ENCODE results near the gene HEPHL1.

HEPHL1 gene

GRCh38 chr11:94024547-94024946 lies 3.4 kb downstream of the HEPHL1 start:
- no peak for DNase-seq (ENCODE audit: low read depth, low spot score)

- no peak for DNase-seq (ENCODE audit: low read depth, low spot score)
Measured at GRCh38 chr11:94025690-94026394, 4.7 kb downstream of the HEPHL1 start.

- no peak for DNase-seq (ENCODE audit: low read depth, low spot score)
Measured at GRCh38 chr11:94027210-94027609, 6.1 kb downstream of the HEPHL1 start.

GRCh38 chr11:94028436-94028835 lies 7.3 kb downstream of the HEPHL1 start:
- DNase-seq (ENCODE audit: low read depth, low spot score), result no peak

- no peak for DNase-seq (ENCODE audit: low read depth, low spot score)
Measured at GRCh38 chr11:94030059-94030458, 8.9 kb downstream of the HEPHL1 start.

DNA sequence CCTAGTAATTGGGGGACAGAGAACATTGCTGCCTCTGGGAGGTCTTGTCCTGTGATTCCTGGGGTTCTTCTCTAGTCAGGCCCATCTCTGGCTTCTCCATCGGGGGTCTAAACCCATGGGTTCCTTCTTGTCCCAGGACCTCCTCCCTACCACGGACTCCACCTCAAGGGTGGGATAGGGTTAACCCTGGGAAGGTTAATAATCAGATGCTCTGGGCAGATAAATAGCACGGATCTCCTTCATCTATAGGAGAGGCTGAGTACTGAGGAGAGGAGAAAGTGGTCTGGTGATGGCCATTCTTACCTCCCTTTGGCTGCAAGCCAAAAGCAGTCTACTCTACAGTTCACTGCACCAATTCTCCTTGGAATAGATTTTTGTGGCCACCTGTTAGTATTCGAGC lies 10.5 kb downstream of the HEPHL1 start:
- DNase-seq (ENCODE audit: low read depth, low spot score), result no peak

DNA sequence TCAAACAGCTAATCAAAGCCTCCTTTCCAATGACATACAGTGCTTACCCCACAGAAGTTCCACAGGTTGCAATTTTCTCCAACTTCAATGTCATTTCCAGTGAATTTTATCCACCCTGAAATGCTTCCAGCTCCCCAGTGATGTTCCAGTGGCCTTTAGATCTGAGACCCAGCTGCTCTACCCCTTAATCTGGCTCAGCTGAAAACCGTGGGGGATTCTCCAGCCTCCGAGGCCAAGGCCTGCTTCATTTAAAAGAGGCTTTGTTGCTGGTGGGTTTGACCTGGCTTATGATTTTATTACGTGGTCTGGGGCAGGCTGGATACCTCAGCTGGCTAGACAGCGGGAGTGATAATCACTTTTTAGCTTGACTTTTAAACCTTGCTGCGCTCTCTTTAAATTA lies 10.9 kb downstream of the HEPHL1 start:
- no peak for DNase-seq (ENCODE audit: low read depth, low spot score)

DNA sequence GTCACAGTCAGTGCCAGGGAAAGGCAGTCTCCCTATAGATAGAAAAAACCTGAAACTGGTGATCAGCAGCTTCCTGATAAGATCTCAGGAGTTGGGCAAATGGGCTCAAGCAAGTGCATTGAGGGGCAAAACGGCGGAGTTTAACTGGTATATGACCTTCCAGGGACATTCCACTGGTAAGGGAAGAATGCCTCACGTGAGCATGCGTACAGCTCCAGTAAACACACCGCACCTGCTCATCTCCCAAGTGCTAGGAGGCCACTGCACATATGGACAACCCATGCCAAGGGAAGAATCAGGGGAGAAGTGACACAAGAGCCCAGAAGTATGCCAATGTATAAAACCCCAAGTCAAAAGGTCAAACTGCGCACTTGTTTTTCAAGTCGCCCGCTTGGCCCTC lies 11.6 kb downstream of the HEPHL1 start:
- DNase-seq (ENCODE audit: low read depth, low spot score), result no peak

DNA sequence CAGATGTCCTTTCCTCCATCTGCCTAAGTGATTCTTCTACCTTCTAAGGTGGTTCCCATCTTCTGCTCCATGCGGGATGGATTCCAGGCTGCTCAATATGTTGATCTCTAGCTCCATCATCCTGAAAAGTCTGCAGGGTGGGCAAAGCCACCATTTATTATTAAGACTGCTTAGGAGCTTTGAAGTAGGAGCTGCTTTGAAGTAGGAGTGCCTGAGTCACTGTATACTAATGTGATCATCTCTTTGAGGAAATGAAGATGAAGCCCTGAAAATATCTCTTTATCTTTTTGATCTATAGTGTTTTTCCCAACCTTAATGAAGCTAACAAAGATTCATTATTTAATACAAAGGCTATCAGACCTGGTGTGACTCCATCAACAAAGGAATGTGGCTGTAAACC lies 13.1 kb downstream of the HEPHL1 start:
- DNase-seq (ENCODE audit: low read depth, low spot score), result no peak

DNA sequence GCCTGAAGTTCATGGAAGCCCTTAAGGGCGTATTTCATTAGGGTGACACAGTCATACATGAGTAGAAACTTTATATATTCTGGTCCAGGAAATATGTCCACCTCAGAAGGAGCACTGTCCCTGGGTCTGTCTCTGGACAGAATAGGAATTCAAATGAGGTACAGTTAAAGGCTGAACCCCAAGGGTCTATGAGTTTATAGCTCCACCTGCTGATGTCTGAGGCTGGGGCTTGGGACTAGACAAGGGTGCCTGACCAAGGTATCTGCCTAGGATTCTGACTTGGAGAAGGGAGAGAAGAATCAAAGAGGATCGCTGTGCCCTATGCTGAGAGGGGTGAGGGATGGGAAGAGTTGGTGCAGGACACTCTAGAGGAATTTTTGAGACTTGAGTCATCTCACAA lies 14.9 kb downstream of the HEPHL1 start:
- DNase-seq (ENCODE audit: low read depth, low spot score), result no peak

- DNase-seq (ENCODE audit: low read depth, low spot score), result no peak
Measured at GRCh38 chr11:94043241-94043640, 22.1 kb downstream of the HEPHL1 start.

GRCh38 chr11:94046796-94047195 lies 25.6 kb downstream of the HEPHL1 start:
- no peak for DNase-seq (ENCODE audit: low read depth, low spot score)

DNA sequence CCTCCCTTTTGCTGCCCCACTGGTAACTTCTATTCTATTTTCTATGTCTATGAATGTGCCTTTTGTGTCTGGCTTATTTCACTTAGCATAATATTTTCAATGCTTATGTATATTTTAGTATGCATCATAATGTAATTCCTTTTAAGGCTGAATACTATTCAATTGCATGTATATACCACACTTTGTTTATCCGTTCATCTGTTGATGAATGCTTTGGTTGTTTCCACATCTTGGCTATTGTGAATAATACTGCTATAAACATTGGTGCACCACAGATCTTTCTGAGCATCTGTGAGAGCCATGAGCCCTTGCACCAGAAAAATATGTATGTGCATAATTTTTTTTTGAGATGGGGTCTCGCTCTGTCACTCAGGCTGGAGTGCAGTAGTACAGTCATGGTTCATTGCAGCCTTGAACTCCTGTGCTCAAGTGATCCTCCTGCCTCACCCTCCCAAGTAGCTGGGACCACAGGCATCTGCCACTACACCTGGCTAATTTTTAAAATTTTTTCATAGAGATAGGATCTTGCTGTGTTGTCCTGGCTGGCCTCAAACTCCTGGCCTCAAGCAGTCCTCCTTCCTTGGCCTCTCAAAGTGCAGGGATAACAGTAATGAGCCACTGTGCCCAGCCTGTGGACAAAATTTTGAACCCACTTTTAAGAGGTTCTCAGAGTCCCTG lies 27.0 kb downstream of the HEPHL1 start:
- no peak for DNase-seq (ENCODE audit: low read depth, low spot score)

GRCh38 chr11:94049351-94049750 lies 28.2 kb downstream of the HEPHL1 start:
- DNase-seq (ENCODE audit: low read depth, low spot score), result no peak

GRCh38 chr11:94058630-94059029 lies 37.5 kb downstream of the HEPHL1 start:
- no peak for DNase-seq (ENCODE audit: low read depth, low spot score)

DNA sequence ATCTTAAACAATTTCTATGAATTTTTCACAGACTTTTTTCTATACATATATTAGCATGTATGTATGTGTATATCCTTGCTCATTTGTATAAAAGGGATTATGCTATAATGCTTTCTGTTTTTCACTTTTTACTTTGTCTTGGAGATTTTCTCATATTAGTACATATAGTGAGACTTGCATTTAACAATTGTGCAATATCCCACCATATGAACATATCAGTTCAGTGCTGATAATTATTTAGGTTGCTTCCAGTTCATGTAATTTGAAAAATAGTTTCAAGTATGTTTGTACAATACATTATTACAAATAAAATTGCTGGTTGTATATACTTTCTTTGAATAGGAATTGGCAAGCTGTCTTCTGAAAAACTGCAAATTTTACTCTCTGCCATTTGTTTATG lies 37.9 kb downstream of the HEPHL1 start:
- DNase-seq (ENCODE audit: low read depth, low spot score), result no peak

DNA sequence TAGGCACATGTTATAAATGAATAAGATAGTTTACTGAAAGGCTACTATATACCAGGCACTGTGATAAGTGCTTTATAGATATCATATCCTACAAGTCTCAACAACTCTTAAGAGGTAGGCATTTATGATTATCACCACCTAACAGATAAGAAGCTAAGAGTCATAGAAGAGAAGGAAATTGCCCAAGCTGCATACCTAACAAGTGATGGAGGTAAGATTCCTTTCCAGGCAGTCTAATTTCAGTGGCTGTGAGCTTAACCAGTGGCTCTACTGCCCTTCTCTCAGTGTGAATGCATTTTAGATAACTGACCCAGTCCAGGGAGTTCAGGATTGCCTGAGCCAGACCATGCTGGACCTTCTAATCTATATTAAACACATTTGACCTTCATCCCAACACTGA lies 39.2 kb downstream of the HEPHL1 start:
- no peak for DNase-seq (ENCODE audit: low read depth, low spot score)

GRCh38 chr11:94062360-94062759 lies 41.2 kb downstream of the HEPHL1 start:
- DNase-seq (ENCODE audit: low read depth, low spot score), result no peak

- DNase-seq (ENCODE audit: low read depth, low spot score), result no peak
Measured at GRCh38 chr11:94066901-94067429, 45.8 kb downstream of the HEPHL1 start.

GRCh38 chr11:94068764-94069163 lies 47.6 kb downstream of the HEPHL1 start:
- no peak for DNase-seq (ENCODE audit: low read depth, low spot score)

GRCh38 chr11:94077552-94078293 lies 56.6 kb downstream of the HEPHL1 start:
- no peak for DNase-seq (ENCODE audit: low read depth, low spot score)

GRCh38 chr11:94084164-94084563 lies 63.0 kb downstream of the HEPHL1 start:
- DNase-seq (ENCODE audit: low read depth, low spot score), result no peak

DNA sequence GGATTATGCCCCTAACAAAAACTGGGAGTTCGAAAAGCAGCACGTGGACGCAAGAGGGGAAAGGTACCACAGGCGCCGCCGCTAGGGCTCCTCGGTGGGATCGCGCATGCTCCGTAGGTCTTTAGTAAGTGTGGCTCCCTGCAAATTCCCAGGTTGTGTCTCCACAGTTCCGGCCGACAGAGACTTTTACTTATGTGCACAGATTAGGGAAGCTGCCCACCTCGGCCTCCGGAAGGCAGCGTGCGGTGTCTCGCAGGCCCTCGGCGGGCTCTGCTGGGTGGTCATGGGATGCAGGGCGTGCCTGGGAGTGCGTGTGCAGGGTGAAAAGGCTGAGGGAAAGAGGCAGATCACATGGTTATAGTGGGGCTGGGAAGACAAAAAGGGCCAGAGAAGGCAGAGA lies 67.8 kb downstream of the HEPHL1 start:
- no peak for DNase-seq (ENCODE audit: low read depth, low spot score)
